ENCODE measurements around the gene BST1.

DNA sequence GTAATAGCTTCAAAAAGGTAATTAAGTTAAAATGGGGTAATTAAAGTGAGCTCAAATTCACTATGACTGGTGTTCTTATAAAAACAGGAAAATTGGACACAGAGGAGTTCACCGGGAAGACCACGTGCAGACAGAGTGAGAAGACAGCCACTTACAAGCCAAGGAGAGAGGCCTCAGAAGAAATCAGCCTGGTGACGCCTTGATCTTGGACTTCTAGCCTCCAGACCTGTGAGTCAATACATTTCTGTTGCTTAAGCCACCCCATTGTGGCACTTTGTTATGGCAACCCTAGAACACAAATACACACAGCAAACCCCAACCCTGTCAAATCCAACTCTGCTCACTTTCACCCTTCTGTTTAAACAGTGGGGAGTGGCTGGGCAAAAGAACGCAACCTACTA, 71.2 kb downstream of the BST1 start:
- TF ChIP-seq POLR2A (IDR thresholded peaks at IDR 0.05) = no peak
- TF ChIP-seq, protein P1, sequence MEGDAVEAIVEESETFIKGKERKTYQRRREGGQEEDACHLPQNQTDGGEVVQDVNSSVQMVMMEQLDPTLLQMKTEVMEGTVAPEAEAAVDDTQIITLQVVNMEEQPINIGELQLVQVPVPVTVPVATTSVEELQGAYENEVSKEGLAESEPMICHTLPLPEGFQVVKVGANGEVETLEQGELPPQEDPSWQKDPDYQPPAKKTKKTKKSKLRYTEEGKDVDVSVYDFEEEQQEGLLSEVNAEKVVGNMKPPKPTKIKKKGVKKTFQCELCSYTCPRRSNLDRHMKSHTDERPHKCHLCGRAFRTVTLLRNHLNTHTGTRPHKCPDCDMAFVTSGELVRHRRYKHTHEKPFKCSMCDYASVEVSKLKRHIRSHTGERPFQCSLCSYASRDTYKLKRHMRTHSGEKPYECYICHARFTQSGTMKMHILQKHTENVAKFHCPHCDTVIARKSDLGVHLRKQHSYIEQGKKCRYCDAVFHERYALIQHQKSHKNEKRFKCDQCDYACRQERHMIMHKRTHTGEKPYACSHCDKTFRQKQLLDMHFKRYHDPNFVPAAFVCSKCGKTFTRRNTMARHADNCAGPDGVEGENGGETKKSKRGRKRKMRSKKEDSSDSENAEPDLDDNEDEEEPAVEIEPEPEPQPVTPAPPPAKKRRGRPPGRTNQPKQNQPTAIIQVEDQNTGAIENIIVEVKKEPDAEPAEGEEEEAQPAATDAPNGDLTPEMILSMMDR (IDR thresholded peaks at IDR 0.05) = no peak

Measured in testis (tissue), 2 donors.